Tibial nerve (tissue), 4 donors: ENCODE results near the gene HOXC10.

ENCODE experiments used
- CTCF ChIP-seq, 5 experiments: fragments of 200-600 bp in 3 of 5; fragments of 450-650 bp in 2 of 5; sonication (generic) in 3 of 5; IDR thresholded peaks; one replicate each; pipeline ENCODE4 v1.5.1; 2016 to 2019; ENCODE audit warnings: antibody characterized with exemption in 5 of 5, mild to moderate bottlenecking in 3 of 5, moderate library complexity in 2 of 5
- EP300 ChIP-seq, 2 donors: sonication (generic); formaldehyde crosslinking; IDR thresholded peaks; one replicate each; pipeline ENCODE4 v1.6.1; 2017; ENCODE audit warnings: antibody characterized with exemption in 2 of 2, mild to moderate bottlenecking in 1 of 2
- POLR2A ChIP-seq, 2 donors: fragments of 450-650 bp; IDR thresholded peaks; one replicate each; pipeline ENCODE4 v1.6.1; 2017; ENCODE audit warnings: antibody characterized with exemption in 2 of 2, mild to moderate bottlenecking in 2 of 2, moderate library complexity in 2 of 2

- no peak for TF ChIP-seq CTCF (IDR thresholded peaks at IDR 0.05)
- no peak for TF ChIP-seq POLR2A (IDR thresholded peaks at IDR 0.05)
- no peak for TF ChIP-seq EP300 (IDR thresholded peaks at IDR 0.05)
These were observed 2.0 kb upstream of the HOXC10 start for GRCh38 chr12:53982648-53983567.
